ENCODE data around the gene C5orf22. TPM values are rescaled to one million over a fixed set of nuclear protein-coding genes. Genes with fewer than 3 reads are reported as not detected.
"Not testable (repeated sequence)": the region's sequence is repeated elsewhere in the genome, so short reads cannot be mapped to it uniquely, and the experiment has no call there.

The C5orf22 gene
- 16.5 TPM for total RNA-seq
- long read RNA-seq, partial matches to known transcripts: 3 of 13 reads
- long read RNA-seq, other reads (novel, unspliced or antisense): 5 of 13 reads

GRCh38 chr5:31531888-31532547 is at the start of gene C5orf22, which contains the start of gene DROSHA:
Gene C5orf22 (plus strand): TSS chr5:31532301. CDS start chr5:31532393, 92 bp downstream.
Gene DROSHA (minus strand): TSS chr5:31532093. CDS start chr5:31529059, 3,034 bp downstream.
- DNase-seq (ENCODE audit: low spot score): peak; percentile 96

GRCh38 chr5:31485376-31486207 is 46.5 kb upstream of the C5orf22 start:
- no peak for DNase-seq (ENCODE audit: low spot score)

DNA sequence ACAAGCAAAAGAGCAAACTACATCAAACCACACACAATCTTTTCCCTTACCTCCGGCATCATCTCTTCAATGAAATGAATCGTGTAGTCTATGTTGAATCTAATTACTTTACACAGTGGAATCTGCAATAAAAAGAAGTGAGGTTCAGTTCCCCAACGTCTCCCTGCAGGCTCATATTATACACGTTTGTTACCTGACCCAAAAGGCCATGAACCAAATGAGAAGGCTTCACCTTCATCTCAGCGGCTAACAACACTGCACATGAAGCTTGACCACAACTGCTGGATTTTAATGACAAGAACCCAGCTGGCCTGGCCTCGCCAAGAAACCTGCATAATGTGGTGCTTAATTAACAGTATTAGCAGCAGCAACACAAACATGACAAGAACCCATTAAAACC is 45.7 kb upstream of the C5orf22 start:
- no peak for DNase-seq (ENCODE audit: low spot score)

GRCh38 chr5:31487506-31487905 is 44.6 kb upstream of the C5orf22 start:
- no peak for DNase-seq (ENCODE audit: low spot score)

DNA sequence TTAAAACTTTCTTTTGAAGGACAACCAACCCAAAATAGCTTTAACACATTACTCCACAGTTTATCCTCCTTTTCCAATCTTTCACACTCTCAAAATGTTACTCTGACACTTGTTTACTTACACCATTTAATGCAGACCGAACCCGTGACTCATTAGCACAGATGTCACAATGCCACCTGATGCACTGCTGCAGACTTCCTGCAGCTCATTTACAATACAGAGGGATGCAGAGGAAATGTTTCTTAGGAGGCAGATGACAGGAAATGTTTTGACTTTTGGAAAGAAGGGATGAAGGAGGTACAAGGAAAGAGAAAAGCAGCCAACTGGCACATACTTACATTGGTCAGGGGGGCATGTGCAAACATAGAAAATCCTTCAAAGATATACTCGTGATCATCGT is 39.2 kb upstream of the C5orf22 start:
- DNase-seq (ENCODE audit: low spot score): no peak

- no peak for DNase-seq (ENCODE audit: low spot score)
Observed at GRCh38 chr5:31495336-31495735, 36.8 kb upstream of the C5orf22 start.

DNA sequence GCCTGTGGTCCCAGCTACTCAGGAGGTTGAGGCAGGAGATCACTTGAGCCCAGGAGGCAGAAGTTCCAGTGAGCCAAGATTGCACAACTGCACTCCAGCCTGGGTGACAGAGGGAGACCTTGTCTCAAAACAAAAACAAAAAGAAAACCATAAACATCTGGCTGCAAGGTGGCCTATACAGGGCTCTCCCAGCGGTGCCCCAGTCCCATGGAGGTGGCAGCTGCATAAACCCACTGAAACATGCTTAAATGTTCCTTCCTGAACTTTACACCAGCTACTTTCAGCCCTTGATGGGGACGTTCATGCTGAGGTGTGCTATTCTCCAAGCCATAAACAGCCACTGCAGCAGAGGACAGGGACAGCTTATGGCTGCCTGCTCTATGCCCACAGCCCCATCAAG is 35.8 kb upstream of the C5orf22 start:
- no peak for DNase-seq (ENCODE audit: low spot score)

- no peak for DNase-seq (ENCODE audit: low spot score)
Observed at GRCh38 chr5:31496891-31497290, 35.2 kb upstream of the C5orf22 start.

DNA sequence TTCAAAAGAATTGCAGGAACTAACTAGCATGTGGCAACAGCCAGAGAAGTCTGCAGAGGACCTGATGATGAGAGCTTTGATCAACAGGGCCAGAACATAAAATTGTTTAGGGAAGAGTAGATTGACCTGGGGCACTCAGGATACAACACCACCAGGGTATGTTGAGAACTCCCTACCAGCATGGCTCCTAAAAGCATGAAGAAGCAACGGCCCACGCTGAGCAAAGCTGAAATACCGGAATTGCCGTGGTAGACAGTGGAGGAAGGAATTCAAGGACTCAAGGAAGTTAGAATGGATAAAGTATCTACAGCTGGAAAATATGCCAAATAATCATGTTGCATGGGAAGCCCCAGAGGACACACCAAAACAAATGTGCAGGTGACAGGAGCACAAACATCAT is 31.8 kb upstream of the C5orf22 start:
- DNase-seq (ENCODE audit: low spot score): no peak

- no peak for DNase-seq (ENCODE audit: low spot score)
Observed at GRCh38 chr5:31502506-31502905, 29.6 kb upstream of the C5orf22 start.

- DNase-seq (ENCODE audit: low spot score): no peak
Observed at GRCh38 chr5:31504529-31504928, 27.6 kb upstream of the C5orf22 start.

- no peak for DNase-seq (ENCODE audit: low spot score)
Observed at GRCh38 chr5:31511305-31511704, 20.8 kb upstream of the C5orf22 start.

DNA sequence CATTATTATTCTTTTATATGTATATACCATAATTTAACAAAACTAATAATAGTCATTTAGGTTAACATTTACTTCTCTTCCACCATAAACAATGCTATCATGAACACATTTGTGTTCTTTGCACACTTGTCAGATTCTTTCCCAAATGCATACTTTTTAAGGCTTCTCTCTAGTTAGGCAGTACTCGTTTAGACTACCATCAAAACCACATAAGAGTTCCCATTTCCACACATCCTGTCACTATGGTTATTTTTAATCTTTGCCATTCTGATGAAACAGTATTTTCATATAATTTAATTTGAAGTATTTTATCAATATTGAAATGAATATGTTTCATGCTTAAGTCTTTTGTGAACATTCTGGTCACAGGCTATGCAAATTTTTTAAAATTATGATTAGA is 15.3 kb upstream of the C5orf22 start:
- DNase-seq (ENCODE audit: low spot score): no peak

DNA sequence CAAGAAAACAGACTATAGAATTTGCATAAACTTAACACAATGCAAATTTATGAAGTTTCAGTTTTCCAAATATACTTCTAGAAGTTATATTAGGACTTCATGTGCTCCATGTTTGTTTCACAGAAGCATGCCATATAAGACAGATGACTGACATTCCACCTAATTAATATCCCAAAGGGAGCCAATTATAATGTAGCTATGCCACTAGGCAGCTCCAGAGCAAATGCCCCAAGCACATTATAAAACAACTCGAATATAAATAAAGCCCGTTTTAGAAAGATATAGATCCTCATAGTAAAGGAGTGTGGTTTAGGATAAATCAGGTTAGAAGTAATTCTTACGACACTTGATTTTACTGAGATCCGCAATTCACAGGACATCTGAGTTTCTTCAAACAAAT is 9.1 kb upstream of the C5orf22 start:
- DNase-seq (ENCODE audit: low spot score): no peak

DNA sequence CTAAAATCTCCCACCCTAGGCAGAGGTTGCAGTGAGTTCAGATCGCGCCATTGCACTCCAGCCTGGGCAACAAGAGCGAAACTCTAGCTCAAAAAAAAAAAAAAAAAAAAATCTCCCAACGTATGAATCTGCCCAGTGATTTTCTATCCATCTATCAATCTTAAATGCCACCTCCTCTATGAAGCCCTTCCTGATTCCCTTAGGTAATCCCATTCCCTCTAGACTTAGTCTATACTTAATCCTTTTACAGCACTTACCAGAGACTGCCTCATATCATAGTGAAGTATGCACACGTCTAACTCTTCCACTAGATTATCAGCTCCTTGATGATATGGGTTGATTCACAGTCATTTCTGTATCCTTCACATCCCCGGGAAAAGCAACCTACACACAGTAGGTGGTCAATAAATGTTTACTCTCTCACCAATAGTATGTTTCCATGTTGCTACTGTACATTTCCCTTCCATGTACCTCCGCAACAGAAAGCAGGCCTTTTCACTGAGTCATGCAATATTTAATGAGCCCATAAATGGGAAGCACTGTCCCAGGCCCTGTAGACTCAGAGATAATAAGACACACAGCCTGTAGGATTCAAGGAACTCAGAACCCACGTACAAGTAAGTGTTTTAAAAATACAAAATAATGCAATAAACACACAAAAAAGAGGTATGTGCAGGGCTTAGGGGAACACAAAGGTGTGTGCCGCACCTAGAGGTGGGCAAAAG is 1.4 kb upstream of the C5orf22 start:
- DNase-seq (ENCODE audit: low spot score): no peak

DNA sequence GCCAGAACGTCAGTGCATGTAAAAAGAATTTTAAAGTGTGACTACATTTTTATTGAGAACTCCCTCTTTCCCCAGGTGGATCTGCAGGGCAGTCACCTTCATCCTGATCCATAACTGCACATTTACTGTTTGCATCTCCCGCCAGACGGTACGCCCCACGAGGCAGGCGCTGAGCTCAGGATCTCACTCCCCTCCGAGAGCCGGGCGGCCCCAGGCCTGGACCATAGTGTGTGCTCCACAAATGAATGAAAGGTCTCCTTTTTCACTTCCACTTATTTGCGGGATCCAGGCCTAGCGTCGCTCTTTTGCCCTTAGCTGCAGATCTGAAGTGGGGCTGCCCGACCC is 586 bp upstream of the C5orf22 start:
- no peak for DNase-seq (ENCODE audit: low spot score)

DNA sequence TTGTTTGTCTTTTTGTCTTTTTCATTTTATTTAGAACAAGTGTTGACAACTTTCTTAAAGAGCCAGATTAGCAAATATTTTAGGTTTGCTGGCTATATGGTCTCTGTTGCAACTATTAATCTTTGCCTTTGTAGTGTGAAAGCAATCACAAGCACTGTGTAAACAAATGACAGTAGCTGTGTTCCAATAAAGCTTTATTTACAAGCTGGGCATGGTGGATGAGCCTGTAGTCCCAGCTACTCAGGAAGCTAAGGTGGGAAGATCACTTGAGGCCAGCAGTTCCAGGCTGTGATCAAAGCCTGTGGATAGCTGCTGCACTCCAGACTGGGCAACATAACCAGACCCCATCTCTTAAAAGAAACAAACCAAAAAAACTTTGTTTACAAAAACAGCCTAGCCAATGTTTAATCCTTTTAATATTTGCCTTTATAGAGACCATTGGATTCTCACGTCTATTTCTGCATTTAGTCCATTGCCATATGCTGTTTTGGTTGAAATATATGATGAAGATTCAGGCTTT is 2.5 kb downstream of the C5orf22 start:
- no peak for DNase-seq (ENCODE audit: low spot score)

DNA sequence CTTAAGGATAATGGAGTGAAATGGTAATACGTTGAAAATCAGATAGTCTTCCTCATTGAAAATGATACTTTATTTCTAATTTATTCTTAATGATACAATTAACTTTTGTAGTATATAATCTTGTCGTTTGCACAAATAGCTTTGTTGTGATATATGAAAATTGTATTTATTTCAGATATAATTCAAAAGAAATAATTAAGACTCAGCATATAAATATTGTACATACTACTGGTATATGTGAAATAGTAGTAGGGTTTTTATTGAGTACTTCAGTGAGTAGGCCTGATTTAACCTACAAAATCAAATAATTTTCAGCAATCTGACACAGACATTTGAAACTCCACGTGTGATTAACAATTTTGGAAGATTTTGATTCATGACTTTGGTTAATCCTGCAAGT is 4.8 kb downstream of the C5orf22 start:
- DNase-seq (ENCODE audit: low spot score): no peak

GRCh38 chr5:31537349-31537748 is 5.2 kb downstream of the C5orf22 start:
- no peak for DNase-seq (ENCODE audit: low spot score)

DNA sequence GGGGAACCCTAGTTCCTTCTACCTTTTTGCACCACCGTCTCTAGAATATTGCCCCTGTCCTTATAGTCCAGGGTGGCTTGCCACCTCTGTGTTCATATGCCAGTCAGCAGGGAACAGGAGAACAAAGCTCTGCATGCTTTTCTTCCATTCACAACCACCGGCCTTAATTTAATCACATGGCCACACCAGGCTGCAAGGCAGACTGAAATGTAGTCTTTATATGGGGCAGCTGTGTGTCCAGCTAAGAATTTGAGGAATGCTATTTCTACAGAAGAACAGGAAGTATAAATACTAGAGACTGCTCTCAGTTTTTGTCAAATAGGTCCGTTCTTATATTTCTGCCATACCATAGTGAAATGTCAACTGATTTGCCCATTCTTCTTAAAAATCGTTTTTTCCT is 5.8 kb downstream of the C5orf22 start:
- no peak for DNase-seq (ENCODE audit: low spot score)

DNA sequence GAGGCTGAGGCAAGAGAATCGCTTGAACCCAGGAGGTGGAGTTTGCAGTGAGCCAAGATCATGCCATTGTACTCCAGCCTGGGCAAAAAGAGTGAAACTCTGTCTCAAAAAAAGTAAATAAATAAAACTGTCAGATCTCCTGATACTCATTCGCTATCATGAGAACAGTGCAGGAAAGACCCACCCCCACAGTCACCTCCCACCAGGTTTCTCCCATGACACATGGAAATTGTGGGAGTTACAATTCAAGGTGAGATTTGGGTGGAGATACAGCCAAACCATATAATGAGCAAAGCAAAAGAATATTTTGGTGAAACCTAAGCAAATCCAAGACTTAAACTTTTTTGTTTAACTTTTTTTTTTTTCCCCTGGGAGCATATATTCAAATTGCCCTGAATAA is 17.0 kb downstream of the C5orf22 start:
- not testable (repeated sequence) for DNase-seq (ENCODE audit: low spot score)

DNA sequence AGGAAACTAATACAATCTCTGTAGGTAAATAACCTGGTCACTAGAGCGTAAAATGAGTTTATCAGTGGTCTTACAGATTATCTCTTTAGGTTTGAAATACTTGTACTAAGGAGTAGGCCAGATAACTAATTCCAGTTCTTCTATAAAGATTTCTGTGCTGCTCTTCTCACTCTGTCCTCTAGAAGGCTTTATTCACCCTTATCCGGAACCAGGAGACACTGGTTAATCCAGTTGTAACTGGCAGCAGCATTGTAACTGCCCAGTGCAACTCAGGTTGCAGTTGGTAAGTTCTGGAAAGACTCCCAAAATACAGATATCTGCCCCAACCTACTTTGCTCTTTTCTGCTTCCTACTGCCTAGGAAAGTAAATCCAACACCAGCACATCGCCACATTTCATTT is 19.8 kb downstream of the C5orf22 start:
- no peak for DNase-seq (ENCODE audit: low spot score)

All from mesenteric fat pad (tissue), 1 donor.